Mesendoderm (in vitro differentiated cells): ENCODE data around the gene FNBP1.
"Not testable (repeated sequence)": the region's sequence is repeated elsewhere in the genome, so short reads cannot be mapped to it uniquely, and the experiment has no call there.

ENCODE experiments used
- DNase-seq: peaks from one replicate; pipeline ENCODE4 v3.0.0; 2013
- H2AK5ac ChIP-seq: 2 replicates; pipeline ENCODE4 v1.6.1; 2013; ENCODE audit warnings: low read length, inconsistent platforms
- H2BK120ac ChIP-seq: 2 replicates; pipeline ENCODE4 v1.6.1; 2013; ENCODE audit warnings: low read depth, mild to moderate bottlenecking, low read length, moderate library complexity, mixed read lengths
- H2BK15ac ChIP-seq: replicated peaks from 2 replicates; pipeline ENCODE4 v1.6.1; 2013; ENCODE audit warnings: low read depth, mild to moderate bottlenecking, moderate library complexity
- H2BK5ac ChIP-seq: 2 replicates; pipeline ENCODE4 v1.6.1; 2013; ENCODE audit warnings: low read length, inconsistent platforms
- H3K18ac ChIP-seq: 2 replicates; pipeline ENCODE4 v1.6.1; 2013; ENCODE audit warnings: mild to moderate bottlenecking, low read length, mixed read lengths
- H3K23ac ChIP-seq: one replicate; pipeline ENCODE4 v1.6.1; 2013; ENCODE audit warnings: low read length
- H3K27ac ChIP-seq: 2 replicates; pipeline ENCODE4 v1.5.1; 2013; ENCODE audit warnings: low read depth, mild to moderate bottlenecking, inconsistent platforms, low read length, moderate library complexity
- H3K27me3 ChIP-seq: 2 replicates; pipeline ENCODE4 v1.6.1; 2013; ENCODE audit warnings: low read length, control low read depth, mild to moderate bottlenecking, inconsistent platforms; ENCODE audit not compliant: insufficient read depth, poor library complexity
- H3K36me3 ChIP-seq: 2 replicates; pipeline ENCODE4 v1.6.1; 2013; ENCODE audit warnings: low read length, inconsistent platforms; ENCODE audit not compliant: control insufficient read depth, insufficient read depth
- H3K4ac ChIP-seq: one replicate; pipeline ENCODE4 v1.6.1; 2013; ENCODE audit warnings: low read depth, mild to moderate bottlenecking, low read length, moderate library complexity
- H3K4me1 ChIP-seq: 2 replicates; pipeline ENCODE4 v1.6.1; 2013; ENCODE audit warnings: low read depth, low read length, inconsistent platforms; ENCODE audit not compliant: control insufficient read depth
- H3K4me2 ChIP-seq: 2 replicates; pipeline ENCODE4 v1.6.1; 2013; ENCODE audit warnings: low read length
- H3K4me3 ChIP-seq: 2 replicates; pipeline ENCODE4 v1.5.1; 2013; ENCODE audit warnings: mild to moderate bottlenecking, low read length
- H3K56ac ChIP-seq: one replicate; pipeline ENCODE4 v1.6.1; 2013; ENCODE audit warnings: low read length
- H3K79me1 ChIP-seq: 2 replicates; pipeline ENCODE4 v1.6.1; 2013; ENCODE audit warnings: low read length, inconsistent platforms
- H3K79me2 ChIP-seq: 2 replicates; pipeline ENCODE4 v1.6.1; 2013; ENCODE audit warnings: mild to moderate bottlenecking, low read length; ENCODE audit not compliant: control insufficient read depth, insufficient read depth
- H3K9ac ChIP-seq: 2 replicates; pipeline ENCODE4 v1.6.1; 2013; ENCODE audit warnings: low read length, inconsistent platforms
- H4K5ac ChIP-seq: one replicate; pipeline ENCODE4 v1.6.1; 2013; ENCODE audit warnings: low read length
- H4K8ac ChIP-seq: one replicate; pipeline ENCODE4 v1.6.1; 2013; ENCODE audit warnings: low read depth, mild to moderate bottlenecking, control low read depth, low read length, moderate library complexity
- WGBS: extraction: QIAGEN DNeasy Blood & Tissue Kit; methylation state at CpG from one replicate; pipeline ENCODE4 v1.1.7; 2013; ENCODE audit warnings: low lambda C conversion rate, missing lambda C conversion rate; ENCODE audit not compliant: insufficient coverage; ENCODE audit errors: extremely low coverage; 5-methylcytosine and 5-hydroxymethylcytosine counted together

FNBP1 gene

DNA sequence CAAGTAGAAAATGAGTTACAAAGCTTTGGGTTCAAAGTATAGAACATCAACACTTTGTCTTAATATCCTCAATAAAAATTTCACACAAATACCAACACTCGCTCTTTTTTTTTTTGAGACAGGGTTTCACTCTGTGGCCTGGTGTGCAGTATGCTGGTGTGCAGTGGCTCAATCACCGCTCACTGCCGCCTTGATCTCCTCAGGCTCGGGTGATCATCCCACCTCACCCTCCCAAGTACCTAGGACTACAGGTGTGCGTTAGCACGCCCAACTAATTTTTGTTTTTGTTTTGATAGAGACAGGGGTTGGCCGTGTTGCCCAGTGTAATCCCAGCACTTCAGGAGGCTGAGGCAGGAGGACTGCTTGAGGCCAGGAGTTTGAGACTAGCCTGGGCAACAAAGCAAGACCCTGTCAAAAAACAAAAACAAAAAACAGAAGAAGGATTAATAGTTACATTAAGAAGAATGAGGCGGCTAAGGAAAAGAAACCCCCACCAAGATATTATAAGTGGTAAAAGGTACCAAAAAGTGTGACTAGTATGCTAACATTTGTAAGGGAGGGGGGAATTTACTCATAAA is 20.3 kb downstream of the FNBP1 start:
- Histone ChIP-seq H3K9ac (no peak overlapping the region), H2BK120ac (no peak overlapping the region), H3K4ac (no peak overlapping the region), H3K4me2 (no peak overlapping the region), H3K4me3 (no peak overlapping the region), H3K79me2 (no peaks in the 10 kb centered on the region), H3K4me1 (no peaks in the 10 kb centered on the region), H2BK15ac (no peak overlapping the region), H3K18ac (no peak overlapping the region), H2BK5ac (no peak overlapping the region), H4K8ac (no peak overlapping the region), H3K27me3 (no peaks in the 10 kb centered on the region), H3K79me1 (peaks cover 1% of the 10 kb centered on the region), H2AK5ac (no peak overlapping the region), H3K36me3 (no peaks in the 10 kb centered on the region), H3K23ac (no peak overlapping the region), H3K27ac (no peak overlapping the region), H4K5ac (no peak overlapping the region), H3K56ac (no peak overlapping the region)
- no CpG with 5 or more reads among the region's 8 CpGs for WGBS
- DNase-seq = no peak

DNA sequence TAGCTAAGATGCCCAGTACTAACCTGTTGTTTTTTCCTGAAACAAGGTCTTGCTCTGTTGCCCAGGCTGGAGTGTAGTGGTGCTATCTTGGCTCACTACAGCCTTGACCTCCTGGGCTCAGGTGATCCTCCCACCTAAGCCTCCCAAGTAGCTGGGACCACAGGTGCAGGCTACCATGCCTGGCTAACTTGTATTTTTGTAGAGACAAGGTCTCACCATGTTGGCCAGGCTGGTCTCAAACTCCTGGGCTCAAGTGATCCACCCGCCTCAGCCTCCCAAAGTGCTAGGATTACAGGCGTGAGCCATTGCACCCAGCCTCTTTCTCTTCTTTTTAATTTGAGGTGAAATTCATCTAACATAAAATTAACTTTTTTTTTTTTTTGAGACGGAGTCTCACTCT is 21.1 kb downstream of the FNBP1 start:
- H3K79me1 ChIP-seq, H3K9ac ChIP-seq, H3K4me1 ChIP-seq, H3K79me2 ChIP-seq, H2BK15ac ChIP-seq, H4K5ac ChIP-seq, H2BK120ac ChIP-seq, H3K36me3 ChIP-seq, H3K23ac ChIP-seq, H3K4me2 ChIP-seq, H3K4me3 ChIP-seq, H2AK5ac ChIP-seq, H3K4ac ChIP-seq, H3K27ac ChIP-seq, H3K56ac ChIP-seq, H4K8ac ChIP-seq, DNase-seq, H3K27me3 ChIP-seq, H3K18ac ChIP-seq, H2BK5ac ChIP-seq: not testable (repeated sequence)
- WGBS = no CpG with 5 or more reads among the region's 3 CpGs

GRCh38 chr9:130021123-130021522 is 21.9 kb downstream of the FNBP1 start:
- no peak overlapping the region for H3K27ac ChIP-seq
- H3K9ac ChIP-seq = no peak overlapping the region
- no peak overlapping the region for H4K8ac ChIP-seq
- H3K18ac ChIP-seq = no peak overlapping the region
- H3K4me1 ChIP-seq = no peaks in the 10 kb centered on the region
- WGBS = no CpG with 5 or more reads among the region's 2 CpGs
- H3K36me3 ChIP-seq = no peaks in the 10 kb centered on the region
- H3K79me1 ChIP-seq = peaks cover 1% of the 10 kb centered on the region
- no peaks in the 10 kb centered on the region for H3K27me3 ChIP-seq
- H3K4ac ChIP-seq = no peak overlapping the region
- no peak for DNase-seq
- no peak overlapping the region for H3K23ac ChIP-seq
- no peak overlapping the region for H2AK5ac ChIP-seq
- H3K79me2 ChIP-seq = no peaks in the 10 kb centered on the region
- no peak overlapping the region for H3K4me3 ChIP-seq
- no peak overlapping the region for H3K56ac ChIP-seq
- no peak overlapping the region for H2BK5ac ChIP-seq
- no peak overlapping the region for H3K4me2 ChIP-seq
- no peak overlapping the region for H2BK15ac ChIP-seq
- H2BK120ac ChIP-seq = no peak overlapping the region
- no peak overlapping the region for H4K5ac ChIP-seq

- H3K4me2 ChIP-seq = no peak overlapping the region
- no peak overlapping the region for H4K8ac ChIP-seq
- no peaks in the 10 kb centered on the region for H3K4me1 ChIP-seq
- H2BK5ac ChIP-seq = no peak overlapping the region
- no peaks in the 10 kb centered on the region for H3K79me2 ChIP-seq
- H2BK120ac ChIP-seq = no peak overlapping the region
- no peak overlapping the region for H3K4me3 ChIP-seq
- H3K27me3 ChIP-seq = no peaks in the 10 kb centered on the region
- WGBS = no CpG with 5 or more reads among the region's 7 CpGs
- H3K79me1 ChIP-seq = peaks cover 1% of the 10 kb centered on the region
- no peak overlapping the region for H3K4ac ChIP-seq
- H3K9ac ChIP-seq = no peak overlapping the region
- H2AK5ac ChIP-seq = no peak overlapping the region
- no peak overlapping the region for H2BK15ac ChIP-seq
- no peaks in the 10 kb centered on the region for H3K36me3 ChIP-seq
- no peak overlapping the region for H3K56ac ChIP-seq
- no peak for DNase-seq
- H3K18ac ChIP-seq = no peak overlapping the region
- no peak overlapping the region for H4K5ac ChIP-seq
- no peak overlapping the region for H3K27ac ChIP-seq
- H3K23ac ChIP-seq = no peak overlapping the region
Measured at GRCh38 chr9:130020618-130021017, 22.4 kb downstream of the FNBP1 start.

DNA sequence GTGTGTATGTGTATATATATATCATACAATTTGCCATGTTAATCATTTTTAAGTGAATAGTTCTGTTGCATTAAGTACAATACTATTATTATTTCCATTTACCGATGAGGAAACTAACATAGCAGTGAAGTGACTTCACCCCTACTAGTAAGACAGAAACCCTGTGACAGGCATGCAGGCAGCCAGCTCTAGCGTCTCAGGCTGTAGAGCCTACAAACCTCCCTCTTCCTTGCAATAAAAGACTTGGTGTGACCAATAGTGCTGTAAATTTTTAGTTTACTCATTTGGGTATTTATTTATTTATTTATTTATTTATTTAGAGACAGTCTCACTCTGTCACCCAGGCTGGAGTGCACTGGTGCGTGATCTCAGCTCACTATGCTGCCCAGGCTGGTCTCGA is 24.7 kb downstream of the FNBP1 start:
- H3K18ac ChIP-seq = no peak overlapping the region
- no peak for DNase-seq
- WGBS = no CpG with 5 or more reads among the region's 4 CpGs

DNA sequence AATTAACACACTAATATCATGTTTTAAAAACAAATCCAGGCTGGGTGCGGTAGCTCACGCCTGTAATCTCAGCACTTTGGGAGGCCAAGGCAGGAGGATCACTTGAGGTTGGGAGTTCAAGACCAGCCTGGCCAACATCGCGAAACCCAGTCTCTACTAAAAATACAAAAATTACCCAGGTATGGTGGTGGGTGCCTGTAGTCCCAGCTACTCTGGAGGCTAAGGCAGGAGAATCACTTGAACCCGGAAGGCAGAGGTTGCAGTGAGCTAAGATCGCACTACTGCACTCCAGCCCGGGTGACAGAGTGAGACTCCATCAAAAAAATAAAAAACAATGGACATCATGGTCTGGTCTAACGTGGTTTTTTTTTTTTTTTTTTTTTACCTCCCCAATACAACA is 25.5 kb downstream of the FNBP1 start:
- H3K4me3 ChIP-seq, H3K79me1 ChIP-seq, H3K4me2 ChIP-seq, H3K18ac ChIP-seq, H4K5ac ChIP-seq, H3K79me2 ChIP-seq, H3K27me3 ChIP-seq, DNase-seq, H3K27ac ChIP-seq, H2BK5ac ChIP-seq, H2AK5ac ChIP-seq, H2BK120ac ChIP-seq, H2BK15ac ChIP-seq, H3K4me1 ChIP-seq, H3K56ac ChIP-seq, H4K8ac ChIP-seq, H3K9ac ChIP-seq, H3K36me3 ChIP-seq, H3K4ac ChIP-seq, H3K23ac ChIP-seq: not testable (repeated sequence)
- no CpG with 5 or more reads among the region's 8 CpGs for WGBS

More for the DNA sequence above, 24.7 kb downstream of the FNBP1 start:
- no peaks in the 10 kb centered on the region for H3K79me2 ChIP-seq
- no peak overlapping the region for H2BK15ac ChIP-seq
- H3K79me1 ChIP-seq = peaks cover under 1% of the 10 kb centered on the region
- no peak overlapping the region for H3K4me3 ChIP-seq
- H3K4me2 ChIP-seq = no peak overlapping the region
- no peak overlapping the region for H4K5ac ChIP-seq
- H3K4me1 ChIP-seq = no peaks in the 10 kb centered on the region
- H2BK5ac ChIP-seq = no peak overlapping the region
- H3K56ac ChIP-seq = no peak overlapping the region
- no peaks in the 10 kb centered on the region for H3K27me3 ChIP-seq
- H3K27ac ChIP-seq = no peak overlapping the region
- no peaks in the 10 kb centered on the region for H3K36me3 ChIP-seq
- no peak overlapping the region for H2AK5ac ChIP-seq
- H2BK120ac ChIP-seq = no peak overlapping the region
- H4K8ac ChIP-seq = no peak overlapping the region
- H3K4ac ChIP-seq = no peak overlapping the region
- H3K9ac ChIP-seq = no peak overlapping the region
- no peak overlapping the region for H3K23ac ChIP-seq
